GM21737 (cell line): ENCODE results near the gene WDR64.

Experiments
- ATAC-seq: cut with Tn5 transposase; IDR thresholded peaks from one replicate; pipeline ENCODE4 v1.9.1; 2021; ENCODE audit warnings: mild to moderate bottlenecking, moderate library complexity; ENCODE audit not compliant: unreplicated experiment

Gene WDR64

DNA sequence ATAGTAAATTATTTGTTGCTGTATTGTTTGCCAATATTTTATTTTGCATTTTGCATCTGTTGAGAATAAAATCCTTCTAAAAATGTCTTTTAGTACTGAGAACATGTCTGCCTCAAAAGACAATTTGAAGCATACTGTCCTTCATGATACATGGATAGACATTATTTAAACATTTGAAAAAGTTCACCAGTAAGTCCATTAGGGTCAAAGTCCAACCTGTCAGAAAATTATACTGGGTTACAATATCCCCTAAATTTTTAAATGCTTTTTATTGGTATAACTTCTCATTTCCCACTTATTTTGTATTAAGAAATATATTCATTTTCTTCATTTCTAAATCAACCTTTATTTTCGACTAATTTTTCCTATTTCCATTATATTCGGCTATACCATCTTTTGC lies 21.2 kb upstream of the WDR64 start:
- ATAC-seq: no peak

GRCh38 chr1:241631674-241632073 lies 20.4 kb upstream of the WDR64 start:
- ATAC-seq: no peak

- no peak for ATAC-seq
These were observed 19.1 kb upstream of the WDR64 start for GRCh38 chr1:241632987-241633386.

DNA sequence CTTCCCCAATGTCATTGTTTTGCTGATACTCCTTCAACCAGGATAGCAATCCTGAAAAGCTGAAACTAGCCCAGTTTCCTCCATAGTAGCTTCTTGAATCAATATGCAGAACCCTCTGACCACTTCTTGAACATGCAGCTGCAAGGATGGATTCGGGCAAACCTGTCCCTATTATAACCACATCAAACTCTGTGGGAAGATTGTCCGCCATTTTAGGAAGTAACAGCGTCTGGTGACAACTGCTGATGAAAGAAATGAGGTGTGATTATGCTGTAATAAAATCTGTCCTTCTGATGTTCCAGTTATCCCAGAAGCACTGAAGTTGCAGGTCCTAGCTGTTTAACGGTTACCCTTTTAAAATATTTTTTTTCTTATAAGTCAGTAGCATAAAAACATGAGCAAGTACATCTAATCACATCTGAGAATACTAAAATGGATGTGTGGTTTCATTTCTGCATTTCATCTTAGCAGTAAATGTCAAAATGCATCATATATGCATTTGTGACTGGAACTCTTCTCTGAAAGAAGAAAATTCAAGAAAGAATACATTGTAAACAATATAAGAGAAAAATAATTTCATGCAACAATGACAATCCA lies 16.4 kb upstream of the WDR64 start:
- ATAC-seq: no peak

GRCh38 chr1:241636291-241636690 lies 15.8 kb upstream of the WDR64 start:
- ATAC-seq: no peak

DNA sequence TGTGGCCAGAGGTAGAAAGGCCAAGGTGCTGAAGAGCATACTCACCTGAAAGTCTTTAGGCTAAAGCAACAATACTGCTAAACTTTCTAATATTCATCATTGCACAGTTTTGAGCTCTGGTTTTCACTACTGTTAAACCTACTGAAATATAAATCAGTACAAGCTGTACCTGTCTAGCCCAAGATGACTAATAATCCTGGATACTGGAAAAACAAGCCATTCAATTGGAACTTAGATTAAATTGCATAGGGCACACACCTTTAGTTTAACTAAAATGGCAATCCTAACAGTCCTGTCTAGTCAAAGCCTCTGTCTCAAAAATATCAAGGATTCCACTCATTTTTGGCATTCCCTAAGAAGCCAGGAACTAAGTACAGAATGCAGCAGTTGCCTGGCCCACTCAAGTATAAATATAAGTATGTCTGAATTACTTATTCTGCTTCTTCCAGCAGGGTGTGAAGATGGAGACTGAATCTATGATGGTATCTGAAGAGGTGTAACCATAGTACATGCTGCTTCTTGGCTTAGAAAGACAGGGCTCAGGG lies 15.0 kb upstream of the WDR64 start:
- ATAC-seq: no peak

DNA sequence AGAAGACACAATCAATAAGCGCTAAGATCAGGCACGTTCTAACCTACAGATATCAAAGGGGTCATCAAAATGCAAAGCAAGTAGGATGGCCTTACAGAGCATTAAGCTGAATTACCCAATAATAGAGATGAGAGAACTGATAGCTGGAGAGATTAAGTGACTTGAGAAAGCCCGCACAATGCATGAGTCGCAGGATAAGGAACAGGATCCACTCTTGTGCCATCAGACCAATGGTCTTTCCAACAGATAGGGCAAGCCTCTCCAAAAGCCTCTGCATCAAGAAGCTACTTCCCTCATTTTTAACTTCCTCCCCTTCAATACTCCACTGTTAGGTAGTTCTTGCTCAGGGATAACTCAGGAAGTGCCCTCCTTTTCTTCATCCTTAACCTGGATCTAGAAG lies 14.5 kb upstream of the WDR64 start:
- ATAC-seq: no peak

DNA sequence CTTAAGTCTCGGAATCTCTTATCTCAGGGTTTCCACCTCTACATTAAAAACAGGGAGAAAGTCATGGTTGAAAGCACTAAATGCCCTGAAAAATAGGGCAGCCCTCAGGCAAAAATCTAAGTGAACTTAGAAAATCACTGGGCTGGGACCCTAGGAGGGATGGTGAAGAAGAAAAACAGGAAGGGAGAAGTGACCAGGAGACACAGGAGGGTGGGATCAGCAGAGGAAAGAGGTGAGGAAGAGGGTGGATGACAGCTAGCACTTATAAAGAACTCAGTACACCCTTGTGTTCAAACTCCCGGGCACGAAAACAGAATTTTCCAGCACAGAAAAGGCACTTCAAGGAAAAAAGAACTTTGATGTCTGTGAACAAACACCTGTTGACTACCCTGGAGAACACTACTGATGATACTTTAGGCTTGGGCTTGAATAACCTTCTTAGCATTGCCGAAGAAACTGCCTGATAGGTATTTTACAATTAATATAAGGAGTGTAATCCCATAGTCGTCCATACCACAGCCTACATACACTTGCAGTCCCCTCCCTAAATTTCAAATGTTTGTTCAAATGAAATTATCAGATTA lies 13.9 kb upstream of the WDR64 start:
- ATAC-seq: no peak

DNA sequence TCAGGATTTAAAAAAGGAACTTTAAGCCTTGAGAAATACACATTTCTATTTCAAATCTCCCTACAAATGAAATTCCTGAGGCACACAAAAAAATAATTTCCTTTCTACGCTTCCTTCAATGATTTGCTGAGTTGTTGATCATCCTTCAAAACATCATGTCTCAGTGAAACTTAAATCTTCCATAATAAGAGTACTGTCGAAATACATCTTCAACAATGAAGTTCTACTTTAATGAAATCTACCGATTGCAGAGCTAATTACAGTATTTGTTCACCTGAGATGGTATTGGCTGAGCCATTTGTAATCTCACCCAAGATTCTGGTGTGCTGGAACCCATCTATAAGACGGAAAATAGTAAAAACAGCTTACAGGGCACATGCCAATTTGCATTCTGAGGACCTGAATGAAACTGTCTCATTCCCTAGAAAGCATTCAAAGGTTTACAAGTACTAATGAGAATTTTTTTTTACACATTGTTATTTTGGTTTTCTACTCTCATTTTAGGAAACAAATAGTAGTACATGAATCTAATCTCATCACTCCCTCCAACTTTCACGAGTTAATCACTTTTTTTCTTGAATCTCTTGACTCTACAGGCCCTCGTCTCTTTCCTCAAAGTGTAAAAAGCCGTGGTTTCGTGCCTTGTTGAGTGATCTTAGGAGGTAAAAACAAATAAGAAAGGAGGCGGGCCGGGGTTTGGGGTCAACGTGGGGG lies 13.0 kb upstream of the WDR64 start:
- ATAC-seq: no peak

- ATAC-seq: peak; percentile 38
These were observed 12.4 kb upstream of the WDR64 start for GRCh38 chr1:241639623-241640148.

DNA sequence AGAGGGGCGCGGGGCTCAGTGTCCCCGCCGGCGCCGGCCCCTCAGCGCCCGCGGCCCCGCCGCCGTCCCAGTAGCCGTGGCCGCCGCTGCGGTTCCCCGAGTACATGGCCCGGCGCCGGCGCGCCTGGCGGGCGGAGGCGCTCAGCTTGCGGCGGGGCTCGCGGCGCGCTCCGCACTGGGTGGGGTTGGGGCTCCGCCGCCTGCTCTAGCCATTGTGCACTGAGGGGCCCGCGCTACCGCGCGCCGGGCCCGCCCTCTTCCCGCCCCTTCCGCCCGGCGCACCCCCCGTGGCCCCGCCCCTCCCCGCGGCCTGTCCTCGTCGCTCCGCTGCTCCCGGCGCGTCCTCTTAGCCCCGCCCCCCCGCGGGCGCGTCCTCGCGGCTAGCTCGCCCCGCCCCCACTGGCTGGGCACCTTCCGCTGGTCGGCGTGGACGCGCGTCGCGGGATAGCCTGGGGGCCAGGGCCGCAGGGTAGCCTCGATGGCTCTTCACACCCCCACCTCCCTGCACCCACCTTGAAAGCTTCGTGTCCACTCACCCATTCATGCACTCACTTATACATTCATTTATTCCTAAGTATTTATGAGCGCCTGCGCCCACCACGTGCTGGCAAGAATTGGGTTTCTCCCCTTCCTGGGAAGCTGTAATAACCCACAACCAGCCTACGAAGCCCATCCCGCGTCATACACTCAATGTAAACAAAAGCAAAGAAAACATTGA lies 11.8 kb upstream of the WDR64 start, which contains the start of the genes CHML and OPN3:
Gene CHML (minus strand): TSS at position 221 of the 718 bp plus-strand sequence. CDS start 4,603 bp downstream, outside the sequence.
Gene OPN3 (minus strand): TSS at position 221 of the 718 bp plus-strand sequence. CDS start 115 bp downstream, at position 106.
- peak; percentile 94 for ATAC-seq

GRCh38 chr1:241640867-241641622 lies 11.0 kb upstream of the WDR64 start:
- ATAC-seq: no peak

- ATAC-seq: no peak
These were observed 10.1 kb upstream of the WDR64 start for GRCh38 chr1:241641773-241642592.

DNA sequence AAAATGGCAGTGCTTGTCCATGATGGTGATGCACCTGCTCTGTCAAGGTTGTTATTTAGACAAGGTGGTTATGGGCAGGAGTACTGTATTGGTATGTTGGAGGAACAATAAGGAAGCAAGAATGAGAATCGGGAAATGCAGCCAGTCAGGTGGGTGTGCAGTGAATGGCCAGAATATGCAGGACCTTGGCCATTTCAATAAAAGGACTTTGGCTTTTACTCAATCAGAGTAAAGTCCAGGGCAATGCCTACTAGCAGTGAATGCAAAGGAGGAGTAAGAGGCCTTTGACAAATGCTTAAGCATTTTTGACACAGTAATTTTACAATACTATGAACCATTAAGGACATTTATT lies 9.5 kb upstream of the WDR64 start:
- ATAC-seq: no peak

DNA sequence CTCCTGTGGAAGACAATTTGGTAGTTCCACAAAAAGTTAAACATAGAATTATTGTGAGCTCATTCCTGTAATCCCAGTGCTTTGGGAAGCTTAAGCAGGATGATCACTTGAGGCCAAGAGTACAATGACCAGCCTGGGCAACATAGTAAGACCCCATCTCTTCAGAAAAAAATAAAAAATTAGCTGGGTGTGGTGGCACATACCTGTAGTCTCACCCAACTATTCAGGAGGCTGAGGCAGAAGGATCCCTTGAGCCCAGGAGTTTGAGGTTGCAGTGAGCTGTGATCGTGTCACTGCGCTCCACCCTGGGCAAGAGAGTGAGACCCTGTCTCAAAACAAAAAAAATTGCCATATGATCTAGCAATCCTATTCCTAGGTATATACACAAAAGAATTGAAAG lies 7.8 kb upstream of the WDR64 start:
- ATAC-seq: no peak

DNA sequence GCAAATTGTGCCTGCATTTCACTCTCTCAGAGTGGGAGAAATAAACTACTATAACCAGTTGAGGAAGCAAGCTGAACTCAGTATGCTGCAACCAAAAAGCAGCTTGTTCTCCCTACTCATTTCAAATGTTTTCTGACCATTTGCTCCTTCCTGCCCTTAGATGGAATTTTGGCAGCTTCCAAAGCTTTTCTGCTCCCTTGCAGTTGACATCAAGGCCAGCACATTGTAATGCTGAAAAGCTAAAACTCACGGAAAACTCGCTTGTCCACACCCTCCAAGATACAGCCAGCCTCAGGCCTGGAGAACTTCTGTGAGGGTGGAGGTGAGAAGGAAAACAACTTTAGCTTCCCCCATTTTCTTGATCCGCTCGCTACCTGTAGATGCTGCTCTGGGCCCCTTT lies 6.9 kb upstream of the WDR64 start:
- no peak for ATAC-seq

GRCh38 chr1:241646201-241646600 lies 5.9 kb upstream of the WDR64 start:
- ATAC-seq: no peak

GRCh38 chr1:241647658-241648057 lies 4.4 kb upstream of the WDR64 start:
- ATAC-seq: no peak

GRCh38 chr1:241648159-241648558 lies 3.9 kb upstream of the WDR64 start:
- no peak for ATAC-seq

GRCh38 chr1:241654019-241654418 lies 1.9 kb downstream of the WDR64 start:
- no peak for ATAC-seq
